Measurements from ENCODE around the gene KDELR1. TPM values are rescaled to one million over a fixed set of nuclear protein-coding genes. Genes with fewer than 3 reads are reported as not detected.

Gene KDELR1
- total and polyA plus RNA-seq, 9 of the 15 experiments (the other 6 are each of a cell fraction or from before 2014, with no cell fraction given): 6.1 to 165 (median 58.5) TPM

- TF ChIP-seq POLR2AphosphoS5 (IDR thresholded peaks at IDR 0.05; ENCODE audit: control insufficient read depth, insufficient read depth, low read depth, low read length) (peak; percentile 47; the same call in 1 of the 2 replicates), ZNF830 (CRISPR knock-in tag; IDR thresholded peaks at IDR 0.05) (peak; percentile 53), NFIC (IDR thresholded peaks at IDR 0.05) (peak; percentile 63; the same call in 1 of the 2 replicates), HMGN3 (IDR thresholded peaks at IDR 0.05; ENCODE audit: borderline replicate concordance, extremely low read depth, insufficient read length, low read depth, low read length) (peak; percentile 92), HCFC1 (IDR thresholded peaks at IDR 0.05; ENCODE audit: low read depth, low read length) (0 out of 2 replicates have a peak, but pooled peaks have one; percentile 7), MECOM (CRISPR knock-in tag; IDR thresholded peaks at IDR 0.05) (no peak), EGR1 (conservative IDR thresholded peaks at IDR 0.05) (peak; percentile 87), MNT (conservative IDR thresholded peaks at IDR 0.05) (peak; percentile 77 to 86), ZNF24 (IDR thresholded peaks at IDR 0.05) (0 out of 2 replicates have a peak, but pooled peaks have one; percentile 41), HNRNPL (IDR thresholded peaks at IDR 0.05; ENCODE audit: low read depth, low read length) (peak; percentile 53; the same call in 1 of the 2 replicates), ZNF232 (CRISPR knock-in tag; IDR thresholded peaks at IDR 0.05) (no peak), MAZ (CRISPR knock-in tag; conservative IDR thresholded peaks at IDR 0.05 in 1 of 2, IDR thresholded peaks at IDR 0.05 in 1 of 2) (peak; percentile 80 to 95), ZSCAN29 (IDR thresholded peaks at IDR 0.05) (no peak), KLF16 (IDR thresholded peaks at IDR 0.05) (0 out of 2 replicates have a peak, but pooled peaks have one; percentile 42), TARDBP (IDR thresholded peaks at IDR 0.05) (peak; percentile 70; the same call in 1 of the 2 replicates), CXXC5 (CRISPR knock-in tag; IDR thresholded peaks at IDR 0.05) (peak; percentile 88), RNF2 (IDR thresholded peaks at IDR 0.05) (peak; percentile 70), TEAD1 (CRISPR knock-in tag; IDR thresholded peaks at IDR 0.05) (no peak), ZBTB17 (CRISPR knock-in tag; IDR thresholded peaks at IDR 0.05) (0 out of 2 replicates have a peak, but pooled peaks have one; percentile 50), FIP1L1 (IDR thresholded peaks at IDR 0.05; ENCODE audit: low read depth, low read length, poor library complexity, severe bottlenecking) (peak; percentile 70), ZBTB1 (CRISPR knock-in tag; IDR thresholded peaks at IDR 0.05; ENCODE audit: borderline replicate concordance, low read depth) (no peak; the same call in 1 of the 2 replicates), NCOA6 (IDR thresholded peaks at IDR 0.05) (peak; percentile 84), ZNF282 (CRISPR knock-in tag; IDR thresholded peaks at IDR 0.05) (0 out of 2 replicates have a peak, but pooled peaks have one; percentile 21), ZBTB7A (IDR thresholded peaks at IDR 0.05; ENCODE audit: borderline replicate concordance, control insufficient read depth, low read depth, low read length) (peak; percentile 92), RFX7 (CRISPR knock-in tag; IDR thresholded peaks at IDR 0.05) (0 out of 2 replicates have a peak, but pooled peaks have one; percentile 60), MXI1 (IDR thresholded peaks at IDR 0.05; ENCODE audit: low read depth, low read length) (0 out of 2 replicates have a peak, but pooled peaks have one; percentile 16)
Observed at GRCh38 chr19:48333467-48334384, 57.6 kb downstream of the KDELR1 start (continued).

Data from K562 (cell line).